Measurements from ENCODE around the gene ITLN2.
A peak's percentile ranks its signal among the peaks of the same experiment; 100 is the strongest.
"Not testable (repeated sequence)": the region's sequence is repeated elsewhere in the genome, so short reads cannot be mapped to it uniquely, and the experiment has no call there.

ITLN2 gene

DNA sequence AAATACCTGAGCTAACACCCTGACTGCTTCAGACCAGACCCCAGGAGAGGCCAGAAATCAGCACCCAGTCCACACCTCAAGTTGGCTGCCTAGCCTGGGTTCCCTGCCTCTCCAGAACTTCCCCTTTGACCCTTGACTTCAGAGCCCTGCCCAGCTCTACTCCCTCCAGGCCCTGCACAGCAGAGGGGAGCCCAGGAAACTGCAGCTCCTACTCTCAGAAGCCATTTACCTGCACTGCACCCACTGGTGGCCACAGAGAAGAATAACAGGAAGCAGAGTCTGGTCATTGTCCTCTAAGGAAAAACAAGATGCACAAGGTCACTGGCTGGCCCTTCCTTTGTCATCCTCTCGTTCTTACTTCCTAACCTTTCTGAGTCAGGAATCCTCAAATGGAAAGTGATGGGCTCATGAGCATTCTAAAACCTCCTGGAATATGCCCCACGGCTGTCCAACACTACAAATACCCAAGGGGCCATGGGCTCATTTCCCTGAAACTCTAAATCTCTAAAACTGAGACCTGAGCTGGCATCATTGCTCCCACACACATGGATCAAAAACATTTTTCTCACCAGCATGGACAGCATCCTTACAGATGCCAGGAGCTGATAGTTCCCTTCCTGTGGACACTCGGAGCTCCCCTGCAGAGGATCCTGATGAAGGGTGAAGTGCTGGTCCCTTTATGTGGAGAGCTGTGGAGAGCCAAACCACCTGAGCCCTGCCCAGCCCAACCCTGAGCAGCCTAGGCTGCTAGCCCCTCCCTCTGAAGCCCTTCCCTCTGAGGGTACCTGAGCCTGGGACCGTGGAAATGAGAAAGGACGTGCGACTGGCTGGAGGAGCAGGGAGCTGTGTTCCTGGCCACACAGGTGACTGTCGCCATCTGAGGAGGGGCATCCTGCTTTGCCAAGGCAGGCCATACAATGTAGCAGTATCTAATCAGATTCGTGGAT, at the start of gene ITLN2:
Gene ITLN2 (minus strand): TSS at position 652 of the 947 bp plus-strand sequence. CDS start 68 bp downstream, at position 584.
- peak; percentile 67 to 70 for DNase-seq (ENCODE audit: low spot score in 2 of 2)
- Histone ChIP-seq H3K4me1 (peaks cover 5% of the 10 kb centered on the region), H3K9me3 (no peaks in the 10 kb centered on the region), H3K4me3 (no peak within 1 kb of the TSS), H3K36me3 (replicated peaks) (no peaks in the 10 kb centered on the region), H3K27me3 (ENCODE audit: low read depth) (no peaks in the 10 kb centered on the region)
- in situ Hi-C loops (cut with MboI; ENCODE audit: low sequenced_read_pairs): loop anchor here (10.0 kb wide), 1 partner anchor 230 kb away; no protein-coding TSS in a partner anchor

- Histone ChIP-seq H3K27me3 (ENCODE audit: low read depth) (no peaks in the 10 kb centered on the region), H3K36me3 (replicated peaks) (peaks cover 29% of the 10 kb centered on the region), H3K9me3 (no peaks in the 10 kb centered on the region), H3K4me3 (no peak overlapping the region), H3K4me1 (no peaks in the 10 kb centered on the region)
- peak in 1 of 2 experiments; percentile 31 for DNase-seq (ENCODE audit: low spot score in 2 of 2)
- in situ Hi-C loops (cut with MboI; ENCODE audit: low sequenced_read_pairs): no loop called here
Measured at GRCh38 chr1:161001525-161001924, 46.9 kb upstream of the ITLN2 start.

- H3K36me3 ChIP-seq (replicated peaks): peaks cover 29% of the 10 kb centered on the region
- H3K27me3 ChIP-seq (ENCODE audit: low read depth): no peaks in the 10 kb centered on the region
- H3K4me1 ChIP-seq: no peaks in the 10 kb centered on the region
- no peak overlapping the region for H3K4me3 ChIP-seq
- no peak for DNase-seq (ENCODE audit: low spot score in 2 of 2)
- in situ Hi-C loops (cut with MboI; ENCODE audit: low sequenced_read_pairs): no loop called here
- H3K9me3 ChIP-seq: no peaks in the 10 kb centered on the region
Measured at GRCh38 chr1:161000736-161001480, 46.3 kb upstream of the ITLN2 start.

DNA sequence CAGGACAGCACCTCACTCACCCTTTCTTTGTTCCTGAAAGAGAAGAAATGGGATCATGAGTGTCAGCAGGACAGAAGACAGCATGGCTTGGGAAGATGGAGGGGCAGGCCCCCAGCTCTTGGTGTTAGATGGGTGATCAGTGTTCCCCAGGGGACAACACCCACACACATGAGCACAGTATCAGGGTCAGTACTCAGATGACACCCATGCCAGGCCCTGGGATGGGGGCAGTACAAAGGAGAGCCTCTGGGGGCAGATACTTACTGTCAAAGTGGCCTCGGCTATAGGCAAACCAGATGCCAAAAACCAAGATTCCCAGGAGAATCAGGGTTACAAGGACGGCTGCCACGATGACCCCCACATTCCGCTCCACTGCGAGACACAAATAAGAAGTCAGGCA, 44.8 kb upstream of the ITLN2 start:
- no peak for DNase-seq (ENCODE audit: low spot score in 2 of 2)
- H3K27me3 ChIP-seq (ENCODE audit: low read depth): no peaks in the 10 kb centered on the region
- H3K9me3 ChIP-seq: no peaks in the 10 kb centered on the region
- H3K36me3 ChIP-seq (replicated peaks): peaks cover 29% of the 10 kb centered on the region
- no peak overlapping the region for H3K4me3 ChIP-seq
- in situ Hi-C loops (cut with MboI; ENCODE audit: low sequenced_read_pairs): loop anchor here (10.0 kb wide), 1 partner anchor 95 kb away; the partner anchor contains the start of gene KLHDC9
- no peaks in the 10 kb centered on the region for H3K4me1 ChIP-seq

DNA sequence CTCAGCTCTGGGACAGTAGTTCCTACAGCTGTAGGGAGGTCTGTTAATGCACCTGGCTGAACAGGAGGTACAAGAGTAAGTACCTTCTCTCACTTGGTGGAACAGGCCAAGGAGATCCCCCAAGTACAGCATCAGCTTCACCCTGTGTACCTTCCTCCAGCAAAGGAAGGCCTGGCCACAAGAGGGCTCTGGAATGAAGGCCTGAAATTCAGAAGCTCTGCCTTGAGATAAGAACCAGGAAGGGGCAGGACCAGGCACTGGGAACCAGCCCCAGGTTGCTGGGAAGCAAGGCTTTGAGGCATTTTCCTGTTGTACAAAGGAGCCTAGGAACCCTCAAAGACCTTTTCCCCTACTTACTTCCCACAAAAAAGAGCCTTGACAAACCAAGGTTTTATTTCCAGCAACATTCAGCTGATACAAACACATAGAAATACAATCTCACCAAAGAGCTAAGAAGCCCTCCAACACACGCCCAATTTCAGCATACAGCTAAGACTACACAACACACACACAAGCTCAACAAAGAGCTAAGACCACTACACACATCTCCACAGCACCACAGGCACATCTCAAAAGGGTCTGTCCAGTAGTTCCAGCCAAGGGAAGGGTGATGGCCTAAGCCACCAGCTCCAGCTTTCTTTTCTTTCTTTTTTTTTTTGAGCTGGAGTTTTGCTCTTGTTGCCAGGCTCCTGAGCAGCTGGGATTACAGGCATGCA, 42.9 kb upstream of the ITLN2 start:
- H3K4me1 ChIP-seq: no peaks in the 10 kb centered on the region
- no peaks in the 10 kb centered on the region for H3K9me3 ChIP-seq
- H3K4me3 ChIP-seq: no peak overlapping the region
- H3K27me3 ChIP-seq (ENCODE audit: low read depth): no peaks in the 10 kb centered on the region
- H3K36me3 ChIP-seq (replicated peaks): peaks cover 29% of the 10 kb centered on the region
- DNase-seq (ENCODE audit: low spot score in 2 of 2): peak in 1 of 2 experiments; percentile 58
- in situ Hi-C loops (cut with MboI; ENCODE audit: low sequenced_read_pairs): loop anchor here (10.0 kb wide), 1 partner anchor 97 kb away; the partner anchor contains the start of gene KLHDC9

DNA sequence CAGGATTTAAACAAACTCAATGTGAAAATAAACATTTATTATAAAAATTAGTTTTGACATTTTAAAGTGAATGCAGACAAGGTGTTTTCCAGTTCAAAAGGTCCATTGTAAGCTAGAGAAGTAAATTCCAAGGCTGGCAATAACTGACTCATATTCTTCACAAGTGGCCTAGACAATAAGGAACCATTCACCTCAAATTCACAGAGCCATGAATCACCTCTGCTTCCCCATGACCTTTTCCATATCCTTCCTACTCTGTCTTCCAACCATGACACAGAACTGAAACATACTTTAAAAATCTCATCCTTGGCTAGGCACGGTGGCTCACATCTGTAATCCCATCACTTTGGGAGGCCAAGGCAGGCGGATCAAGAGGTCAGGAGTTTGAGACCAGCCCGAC, 41.6 kb upstream of the ITLN2 start:
- peaks cover 29% of the 10 kb centered on the region for H3K36me3 ChIP-seq (replicated peaks)
- in situ Hi-C loops (cut with MboI; ENCODE audit: low sequenced_read_pairs): loop anchor here (10.0 kb wide), 1 partner anchor 99 kb away; the partner anchor contains the start of gene KLHDC9
- H3K4me1 ChIP-seq: no peaks in the 10 kb centered on the region
- H3K9me3 ChIP-seq: no peaks in the 10 kb centered on the region
- H3K27me3 ChIP-seq (ENCODE audit: low read depth): no peaks in the 10 kb centered on the region
- DNase-seq (ENCODE audit: low spot score in 2 of 2): no peak
- no peak overlapping the region for H3K4me3 ChIP-seq

- peak in 1 of 2 experiments; percentile 48 for DNase-seq (ENCODE audit: low spot score in 2 of 2)
- Histone ChIP-seq H3K4me1 (peaks cover 8% of the 10 kb centered on the region), H3K9me3 (no peaks in the 10 kb centered on the region), H3K36me3 (replicated peaks) (peaks cover 7% of the 10 kb centered on the region), H3K4me3 (no peak overlapping the region), H3K27me3 (ENCODE audit: low read depth) (no peaks in the 10 kb centered on the region)
- in situ Hi-C loops (cut with MboI; ENCODE audit: low sequenced_read_pairs): loop anchor here (10.0 kb wide), 1 partner anchor 101 kb away; the partner anchor contains the start of gene KLHDC9
Measured at GRCh38 chr1:160993544-160994193, 39.1 kb upstream of the ITLN2 start.

DNA sequence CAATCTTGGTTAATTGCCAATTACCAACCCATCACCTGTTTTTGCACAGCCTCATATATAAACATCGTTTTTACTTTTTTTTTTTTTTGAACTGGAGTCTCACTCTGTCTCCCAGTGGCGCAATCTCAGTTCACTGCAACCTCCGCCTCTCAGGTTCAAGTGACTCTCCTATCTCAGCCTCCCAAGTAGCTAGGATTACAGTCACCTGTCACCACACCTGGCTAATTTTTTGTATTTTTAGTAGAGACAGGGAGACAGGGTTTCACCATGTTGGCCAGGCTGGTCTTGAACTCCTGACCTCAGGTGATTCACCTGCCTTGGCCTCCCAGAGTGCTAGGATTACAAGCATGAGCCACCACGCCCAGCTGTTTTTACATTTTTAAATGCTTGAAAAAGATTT, 37.4 kb upstream of the ITLN2 start:
- in situ Hi-C loops (cut with MboI; ENCODE audit: low sequenced_read_pairs): loop anchor here (10.0 kb wide), 1 partner anchor 103 kb away; the partner anchor contains the start of gene KLHDC9
- H3K4me3 ChIP-seq; H3K27me3 ChIP-seq (ENCODE audit: low read depth); H3K9me3 ChIP-seq; H3K36me3 ChIP-seq (replicated peaks); DNase-seq (ENCODE audit: low spot score in 2 of 2): not testable (repeated sequence)
- peaks cover 23% of the 10 kb centered on the region for H3K4me1 ChIP-seq

GRCh38 chr1:160987359-160988050, 32.9 kb upstream of the ITLN2 start:
- Histone ChIP-seq H3K9me3 (peaks cover 3% of the 10 kb centered on the region; the same call in 1 of the 2 replicates), H3K4me3 (no peak overlapping the region), H3K27me3 (ENCODE audit: low read depth) (no peaks in the 10 kb centered on the region), H3K36me3 (replicated peaks) (no peaks in the 10 kb centered on the region), H3K4me1 (peaks cover 24% of the 10 kb centered on the region)
- DNase-seq (ENCODE audit: low spot score in 2 of 2): peak in 1 of 2 experiments; percentile 52
- in situ Hi-C loops (cut with MboI; ENCODE audit: low sequenced_read_pairs): no loop called here

- DNase-seq (ENCODE audit: low spot score in 2 of 2): no peak
- in situ Hi-C loops (cut with MboI; ENCODE audit: low sequenced_read_pairs): no loop called here
- H3K27me3 ChIP-seq (ENCODE audit: low read depth): no peaks in the 10 kb centered on the region
- H3K9me3 ChIP-seq: peaks cover 3% of the 10 kb centered on the region; the same call in 1 of the 2 replicates
- no peaks in the 10 kb centered on the region for H3K36me3 ChIP-seq (replicated peaks)
- peaks cover 27% of the 10 kb centered on the region for H3K4me1 ChIP-seq
- H3K4me3 ChIP-seq: no peak overlapping the region
Measured at GRCh38 chr1:160985723-160986122, 31.1 kb upstream of the ITLN2 start.

DNA sequence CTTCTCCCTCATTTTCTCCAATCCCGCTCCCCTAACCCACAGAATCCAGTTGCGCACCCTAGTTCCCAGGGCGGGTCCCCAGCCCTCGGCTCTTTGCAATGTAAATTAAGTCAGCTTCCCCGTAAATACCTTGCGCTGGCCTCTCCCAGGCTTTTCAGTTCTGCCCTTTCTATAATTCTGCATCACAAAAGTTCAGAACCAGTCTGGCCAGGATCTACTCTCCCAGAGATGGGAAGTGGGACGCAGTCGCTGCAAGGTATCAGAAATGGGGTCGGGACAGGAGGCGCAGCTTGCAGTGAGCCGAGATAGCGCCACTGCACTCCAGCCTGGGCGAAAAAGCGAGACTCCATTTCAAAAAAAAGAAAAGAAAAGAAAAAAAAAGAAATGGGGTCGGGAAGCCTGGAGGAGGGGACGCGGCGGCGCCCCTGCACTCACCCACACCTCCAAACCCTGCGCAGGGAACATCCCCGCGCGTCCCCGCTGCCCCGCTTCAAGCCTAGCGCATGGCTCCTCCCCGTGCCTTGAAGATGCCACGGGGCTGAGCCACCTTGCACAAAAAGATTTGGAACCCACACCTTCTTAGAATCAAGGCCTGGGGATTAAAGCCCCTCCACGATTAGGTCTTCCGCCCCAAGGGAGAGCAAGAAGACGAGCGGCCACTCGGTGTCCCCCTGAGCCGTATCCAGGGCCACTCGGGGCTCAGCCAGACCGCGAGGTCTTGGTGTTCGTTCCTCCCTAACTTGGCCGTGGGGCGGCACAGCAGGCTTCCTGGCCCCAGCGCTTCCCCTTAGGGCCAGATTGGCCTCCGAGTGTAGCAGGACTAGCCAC, 27.2 kb upstream of the ITLN2 start:
- peaks cover 3% of the 10 kb centered on the region; the same call in 1 of the 2 replicates for H3K4me1 ChIP-seq
- peak in 1 of 2 experiments; percentile 35 for DNase-seq (ENCODE audit: low spot score in 2 of 2)
- in situ Hi-C loops (cut with MboI; ENCODE audit: low sequenced_read_pairs): no loop called here
- no peaks in the 10 kb centered on the region for H3K36me3 ChIP-seq (replicated peaks)
- H3K9me3 ChIP-seq: peaks cover 3% of the 10 kb centered on the region; the same call in 1 of the 2 replicates
- no peaks in the 10 kb centered on the region for H3K27me3 ChIP-seq (ENCODE audit: low read depth)
- H3K4me3 ChIP-seq: no peak overlapping the region

Data from HAP-1 (cell line).